ENCODE data around the gene ZNF236.
"Not testable (repeated sequence)": the region's sequence is repeated elsewhere in the genome, so short reads cannot be mapped to it uniquely, and the experiment has no call there.

ZNF236 gene

GRCh38 chr18:76822506-76823160 is at the start of gene ZNF236:
TSS of gene ZNF236 (plus strand) at chr18:76822557. CDS start at chr18:76822608, 51 bp downstream.
- peak; percentile 84 for DNase-seq (ENCODE audit: low spot score)

DNA sequence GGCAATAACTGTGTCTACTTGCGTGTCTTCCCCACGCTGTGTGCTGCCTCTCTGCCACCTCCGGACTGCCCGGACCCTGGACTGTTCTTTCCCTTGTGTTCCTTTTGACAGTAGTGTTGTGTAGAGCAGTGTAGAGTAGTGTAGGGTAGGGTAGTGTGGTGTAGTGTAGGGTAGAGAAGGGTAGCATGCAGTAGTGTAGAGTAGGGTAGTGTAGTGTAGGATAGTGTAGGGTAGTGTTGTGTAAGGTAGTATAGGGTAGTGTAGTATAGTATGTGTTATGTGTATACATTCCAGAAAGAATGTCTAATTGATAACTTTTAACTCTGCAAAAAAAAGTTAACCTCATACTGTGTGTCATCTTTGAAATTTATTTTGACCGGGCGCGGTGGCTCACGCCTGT is 49.7 kb upstream of the ZNF236 start:
- DNase-seq (ENCODE audit: low spot score), result no peak

GRCh38 chr18:76777036-76777435 is 45.3 kb upstream of the ZNF236 start:
- not testable (repeated sequence) for DNase-seq (ENCODE audit: low spot score)

DNA sequence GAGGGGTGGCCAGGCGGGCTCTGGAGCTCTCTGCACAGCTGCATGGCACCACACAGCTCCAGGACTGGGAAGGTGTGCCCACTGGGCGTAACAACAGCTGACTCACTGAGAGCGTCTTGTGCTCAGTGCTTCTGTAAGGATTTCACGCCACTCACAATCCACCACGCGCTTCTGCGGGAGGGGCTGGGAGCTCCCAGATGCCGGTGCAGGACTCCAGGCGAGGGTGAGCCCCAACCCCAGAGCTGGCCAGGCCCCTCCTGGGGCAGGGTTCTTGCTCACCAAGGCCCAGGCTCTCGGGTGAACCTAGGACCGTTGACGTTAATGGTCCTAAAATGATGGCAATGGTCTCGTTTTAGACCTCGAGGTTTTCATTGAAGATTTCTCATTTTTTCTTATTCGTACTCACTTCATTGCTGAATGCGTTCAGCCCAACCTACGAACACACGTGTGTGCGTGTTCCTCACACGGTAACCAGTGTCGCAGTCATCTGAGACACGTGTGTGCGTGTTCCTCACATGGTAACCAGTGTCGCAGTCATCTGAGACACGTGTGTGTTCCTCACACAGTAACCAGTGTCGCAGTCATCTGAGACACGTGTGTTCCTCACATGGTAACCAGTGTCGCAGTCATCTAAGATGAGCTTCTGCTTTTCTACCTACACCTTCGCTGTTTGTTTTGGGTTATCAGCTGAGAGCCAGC is 38.4 kb upstream of the ZNF236 start:
- no peak for DNase-seq (ENCODE audit: low spot score)

DNA sequence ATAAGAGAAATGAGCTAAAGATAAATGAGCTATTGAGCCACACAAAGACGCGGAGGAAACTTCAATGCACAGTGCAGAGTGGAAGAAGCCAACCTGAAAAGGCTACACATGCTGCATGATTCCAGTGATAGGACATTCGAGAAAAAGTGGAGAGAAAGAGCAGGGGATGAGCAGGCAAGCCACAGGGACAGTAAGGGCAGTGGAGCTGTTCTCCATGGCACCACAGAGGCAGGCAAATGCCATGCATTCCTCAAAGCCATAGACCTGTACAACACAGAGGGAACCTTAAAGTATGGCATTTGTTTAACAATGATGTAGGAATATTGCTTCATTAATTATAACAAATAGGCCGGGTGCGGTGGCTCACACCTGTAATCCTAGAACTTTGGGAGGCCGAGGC is 36.5 kb upstream of the ZNF236 start:
- DNase-seq (ENCODE audit: low spot score), result no peak

GRCh38 chr18:76788571-76789317 is 33.6 kb upstream of the ZNF236 start:
- DNase-seq (ENCODE audit: low spot score), result no peak

DNA sequence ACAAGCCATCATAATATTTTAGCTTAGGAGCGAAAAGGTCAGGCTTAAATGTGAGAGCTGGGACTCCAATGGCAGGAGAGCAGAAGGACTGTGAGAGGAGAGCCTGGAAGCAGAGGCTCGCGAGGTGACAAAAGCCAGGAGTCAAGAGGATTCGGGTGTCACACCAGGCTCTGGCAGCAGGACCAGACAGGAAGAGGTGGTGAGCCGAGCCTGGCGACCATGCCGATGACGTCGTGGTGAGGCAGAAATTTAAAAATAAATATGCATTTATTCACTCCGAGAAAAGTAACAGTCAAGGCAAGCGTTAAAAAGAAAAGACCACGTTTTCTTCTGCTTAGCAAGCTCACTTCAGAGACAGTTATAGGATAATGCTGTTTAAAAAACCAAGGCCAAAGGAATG is 31.3 kb upstream of the ZNF236 start:
- peak; percentile 31 for DNase-seq (ENCODE audit: low spot score)

DNA sequence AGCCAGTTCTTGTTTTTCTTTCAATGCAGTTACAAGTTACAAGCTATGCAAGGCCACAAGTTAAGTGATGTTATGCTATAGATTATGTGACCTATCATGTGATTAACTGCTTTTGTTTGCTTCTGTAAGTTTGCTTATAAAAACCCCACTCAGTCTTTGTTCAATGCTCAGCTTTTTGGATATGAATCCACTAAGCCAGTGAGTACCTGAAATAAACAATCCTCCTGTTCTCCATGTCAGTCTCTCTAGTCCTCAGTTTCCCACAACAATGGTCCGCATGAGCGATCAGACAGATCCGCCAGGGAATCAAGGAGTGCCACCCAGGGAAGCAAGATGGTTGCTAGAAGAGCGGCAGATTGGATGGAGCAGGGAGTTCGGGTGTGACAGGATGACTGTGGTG is 30.7 kb upstream of the ZNF236 start:
- DNase-seq (ENCODE audit: low spot score), result no peak

DNA sequence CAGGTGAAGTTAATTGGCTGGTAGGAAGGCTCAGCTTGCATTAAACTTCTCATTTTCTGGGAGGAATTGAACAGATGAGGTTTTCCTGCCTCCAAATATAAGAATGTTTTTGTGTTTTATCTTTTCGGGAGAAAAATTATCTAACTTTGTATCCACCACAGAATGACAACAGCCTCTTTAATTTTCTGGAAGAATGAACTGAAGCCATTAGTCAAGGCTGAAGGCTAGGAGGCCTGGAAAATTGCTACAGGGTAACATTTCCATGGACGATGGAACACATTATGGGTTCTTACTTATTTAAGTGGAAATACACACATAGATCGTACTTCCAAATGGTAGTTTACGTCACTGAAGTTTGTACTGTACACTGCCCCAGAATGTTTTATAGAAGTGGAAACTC is 28.0 kb upstream of the ZNF236 start:
- DNase-seq (ENCODE audit: low spot score), result no peak

- DNase-seq (ENCODE audit: low spot score), result peak; percentile 78
Observed at GRCh38 chr18:76801567-76802505, 20.5 kb upstream of the ZNF236 start.

GRCh38 chr18:76803413-76803812 is 18.9 kb upstream of the ZNF236 start:
- DNase-seq (ENCODE audit: low spot score), result no peak

DNA sequence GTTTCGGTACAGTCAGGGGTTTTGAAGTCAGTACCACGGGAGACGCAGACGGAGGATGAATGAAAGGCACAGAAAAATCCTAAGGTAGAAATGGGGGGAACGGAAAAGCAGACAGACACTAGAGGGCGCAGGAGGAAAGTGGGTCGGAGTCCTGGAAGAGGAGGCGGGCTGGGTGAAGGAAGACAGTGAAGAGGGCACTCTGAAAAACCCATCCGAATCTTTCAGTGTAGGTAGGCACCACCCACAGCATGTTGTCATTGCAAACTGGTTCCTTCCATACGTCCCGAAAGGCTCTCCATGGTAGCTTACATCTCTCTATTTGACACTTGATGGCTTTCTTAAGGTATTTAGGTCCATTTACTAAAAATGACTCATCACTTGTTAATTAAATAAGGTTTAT is 18.5 kb upstream of the ZNF236 start:
- DNase-seq (ENCODE audit: low spot score), result peak; percentile 68

DNA sequence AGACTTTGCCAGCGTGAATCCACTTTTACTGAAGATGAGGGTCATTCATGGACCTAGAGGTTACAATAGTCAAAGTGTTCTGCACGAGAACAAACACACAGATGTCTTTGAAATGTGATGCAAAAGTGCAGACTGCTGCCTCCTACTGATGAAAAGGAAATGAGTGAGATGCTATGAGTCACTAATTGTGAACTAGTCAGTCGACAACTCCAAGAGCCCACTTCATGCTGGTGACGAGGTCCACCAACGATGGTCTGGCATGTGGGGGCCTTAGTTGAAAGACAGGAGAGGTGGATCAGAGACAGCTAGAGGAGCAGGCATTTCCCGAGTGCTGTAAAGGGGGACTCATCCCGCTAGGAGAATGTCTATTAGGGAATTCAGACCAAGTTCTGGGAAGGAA is 17.1 kb upstream of the ZNF236 start:
- peak; percentile 32 for DNase-seq (ENCODE audit: low spot score)

DNA sequence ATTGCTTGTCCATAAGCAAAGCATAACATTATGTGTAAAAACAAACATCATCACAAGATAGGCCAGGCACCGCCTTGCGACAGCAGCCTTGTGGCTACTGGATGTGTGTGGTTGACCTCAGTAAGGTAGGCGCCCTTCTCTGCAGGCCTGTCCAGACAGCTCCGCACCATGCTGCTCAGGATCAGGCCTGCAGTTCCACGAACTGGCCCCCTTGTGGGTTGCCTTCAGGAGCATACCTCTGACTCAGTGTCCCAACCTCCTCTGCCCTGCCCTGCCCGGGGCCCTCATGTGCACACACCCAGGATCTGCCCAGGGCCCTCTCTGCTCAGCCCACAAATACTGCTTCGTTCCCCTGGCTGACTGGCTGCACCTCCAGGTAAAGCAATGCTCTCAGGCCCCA is 16.1 kb upstream of the ZNF236 start:
- DNase-seq (ENCODE audit: low spot score), result no peak

DNA sequence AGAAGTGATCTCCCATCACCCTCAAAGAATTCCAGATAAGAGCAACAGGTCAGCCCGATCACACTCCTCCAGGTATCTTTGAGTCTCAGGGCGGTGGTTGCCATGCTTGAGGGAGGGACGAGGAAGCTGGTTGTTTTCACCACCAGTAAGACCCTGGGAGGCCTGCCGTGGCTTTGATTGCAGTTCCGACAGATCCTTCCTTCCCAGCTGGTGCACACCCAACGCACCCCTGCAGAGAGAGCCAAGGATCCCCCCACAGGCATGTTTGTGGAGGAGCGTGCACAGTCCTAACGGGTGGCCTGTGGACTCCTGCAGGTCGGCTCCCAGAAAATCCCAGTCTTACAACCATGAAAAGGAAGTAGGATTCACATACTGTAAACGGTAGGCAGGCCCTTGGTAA is 13.8 kb upstream of the ZNF236 start:
- no peak for DNase-seq (ENCODE audit: low spot score)

DNA sequence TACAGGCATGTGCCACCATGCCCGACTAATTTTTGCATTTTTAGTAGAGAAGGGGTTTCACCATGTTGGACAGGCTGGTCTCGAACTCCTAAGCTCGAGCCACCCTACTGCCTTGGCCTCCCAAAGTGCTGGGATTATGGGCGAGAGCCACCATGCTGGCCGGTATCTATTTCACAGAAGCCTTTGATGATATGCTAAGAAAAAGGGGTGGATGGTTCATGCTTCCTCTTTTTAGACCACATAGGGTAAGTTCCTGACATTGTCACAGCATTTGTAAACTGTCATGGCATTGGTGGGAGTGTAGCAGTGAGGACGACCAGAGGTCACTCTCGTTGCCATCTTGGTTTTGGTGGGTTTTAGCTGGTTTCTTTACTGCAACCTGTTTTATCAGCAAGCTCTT is 10.8 kb upstream of the ZNF236 start:
- not testable (repeated sequence) for DNase-seq (ENCODE audit: low spot score)

DNA sequence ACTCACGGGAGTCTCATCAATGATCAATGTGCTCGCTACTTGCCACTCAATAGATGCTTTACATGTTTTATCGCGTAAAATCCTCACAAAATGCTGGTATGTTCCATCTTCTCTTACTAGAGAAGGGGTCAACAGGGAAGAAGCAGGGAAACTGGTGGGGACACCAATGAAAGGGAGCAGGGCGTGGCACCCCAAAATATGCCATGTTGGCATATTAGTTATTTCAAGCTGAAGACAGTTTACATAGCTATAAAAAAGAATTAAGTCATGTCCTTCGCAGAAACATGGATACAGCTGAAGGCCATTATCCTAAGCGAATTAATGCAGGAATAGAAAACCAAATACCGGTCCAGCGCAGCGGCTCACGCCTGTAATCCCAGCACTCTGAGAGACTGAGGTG is 8.1 kb upstream of the ZNF236 start:
- DNase-seq (ENCODE audit: low spot score), result no peak

- DNase-seq (ENCODE audit: low spot score), result no peak
Observed at GRCh38 chr18:76816127-76816526, 6.2 kb upstream of the ZNF236 start.

DNA sequence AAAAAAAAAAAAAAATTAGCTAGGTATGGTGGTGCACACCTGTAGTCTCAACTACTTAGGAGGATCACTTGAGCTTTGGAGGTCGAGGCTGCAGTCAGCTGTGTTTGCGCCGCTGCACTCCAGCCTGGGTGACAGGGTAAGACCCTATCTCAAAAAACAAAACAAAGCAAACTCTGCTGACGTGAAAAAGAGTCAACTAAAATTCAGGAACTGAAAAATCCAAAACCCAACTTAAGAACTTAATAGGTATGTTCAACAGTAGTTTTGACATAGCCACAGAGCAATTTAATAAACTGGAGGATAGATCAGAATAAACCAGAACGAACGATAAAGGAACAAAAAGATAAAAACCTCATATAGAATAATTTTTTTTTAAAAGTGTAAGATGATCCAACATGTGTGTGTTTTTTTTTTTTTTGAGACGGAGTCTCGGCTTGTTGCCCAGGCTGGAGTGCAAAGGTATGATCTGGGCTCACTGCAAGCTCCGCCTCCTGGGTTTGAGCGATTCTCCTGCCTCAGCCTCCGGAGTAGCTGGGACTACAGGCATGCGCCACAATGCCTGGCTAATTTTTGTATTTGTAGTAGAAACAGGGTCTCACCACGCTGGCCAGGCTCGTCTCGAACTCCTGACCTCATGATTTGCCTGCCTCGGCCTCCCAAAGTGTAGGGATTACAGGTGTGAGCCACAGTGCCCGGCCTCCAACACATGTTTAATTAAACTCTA is 4.3 kb upstream of the ZNF236 start:
- no peak for DNase-seq (ENCODE audit: low spot score)

DNA sequence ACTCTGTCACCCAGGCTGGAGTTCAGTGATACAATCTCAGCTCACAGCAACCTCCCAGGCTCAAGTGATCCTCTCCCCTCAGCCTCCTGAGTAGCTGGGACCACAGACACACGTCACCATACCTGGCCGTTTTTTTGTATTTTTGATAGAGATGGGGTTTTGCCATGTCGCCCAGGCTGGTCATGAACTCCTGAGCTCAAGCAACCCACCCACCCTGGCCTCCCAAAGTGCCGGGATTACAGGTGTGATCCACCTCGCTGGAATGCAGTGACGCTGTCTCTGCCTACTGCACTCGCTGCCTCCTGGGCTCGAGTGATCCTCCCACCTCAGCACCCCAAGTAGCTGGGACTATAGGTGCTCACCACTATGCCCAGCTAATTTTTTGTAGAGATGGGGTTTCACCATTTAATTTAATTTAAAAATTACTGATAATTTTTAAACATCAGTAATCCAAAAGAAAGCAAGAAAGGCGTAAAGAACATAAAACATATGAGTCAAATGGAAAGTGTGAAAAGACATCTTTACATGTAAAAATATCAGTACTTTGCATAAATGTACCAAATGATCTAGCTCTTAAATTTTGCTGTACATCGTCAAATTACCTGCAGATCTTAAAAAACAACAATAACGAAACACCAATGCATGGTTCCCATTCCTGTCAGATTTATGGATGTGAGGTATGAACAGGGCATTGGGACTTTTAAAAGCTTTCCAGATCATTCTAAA is 2.8 kb upstream of the ZNF236 start:
- no peak for DNase-seq (ENCODE audit: low spot score)

All from hepatic stellate cell (primary cell).